Left cardiac atrium (tissue), 4 donors: ENCODE measurements around the gene TRUB2. TPM values are rescaled to one million over a fixed set of nuclear protein-coding genes. Genes with fewer than 3 reads are reported as not detected.
A peak's percentile ranks its signal among the peaks of the same experiment; 100 is the strongest.

ENCODE experiments used
- ATAC-seq, 2 donors: fragments of 200-7000 bp; cut with Tn5 transposase; one replicate each; pipeline ENCODE4 v1.9.1; 2020; ENCODE audit warnings: mild to moderate bottlenecking in 2 of 2, moderate library complexity in 2 of 2
- DNase-seq: peaks from one replicate; pipeline ENCODE4 v3.0.0-alpha.2; 2020
- intact Hi-C, 2 donors: fragments of 100-400 bp; cut with DNase I; formaldehyde crosslinking; loops; one replicate each; pipeline versions ENCODE4 v1.14.1 to v1.15.1; 2022 to 2023
- total RNA-seq, 2 donors: library from RNA; stranded (reverse); fragmentation: NEBNext Ultra II Directional; extraction: Animal tissue kit (Norgen Biotek cat#: 25700); gene quantifications; one replicate each; pipeline ENCODE4 v1.2.1, GENCODE V29; 2021
- donor health status: DM: no; HTN: yes; CAD: no.
- donor health status: DM: no; HTN: yes; CAD: no; lungs with severe emphysema.
- donor health status: DM: yes; HTN: yes; CAD: no.
- donor health status: Dilated cardiomyopathy.

TRUB2 gene
- total RNA-seq, 2 donors from 2014 or later, result 23.0 to 26.6 TPM

GRCh38 chr9:128314697-128315096, 7.5 kb downstream of the TRUB2 start:
- ATAC-seq (no peak), DNase-seq (no peak)
- intact Hi-C loops, result no loop called here

DNA sequence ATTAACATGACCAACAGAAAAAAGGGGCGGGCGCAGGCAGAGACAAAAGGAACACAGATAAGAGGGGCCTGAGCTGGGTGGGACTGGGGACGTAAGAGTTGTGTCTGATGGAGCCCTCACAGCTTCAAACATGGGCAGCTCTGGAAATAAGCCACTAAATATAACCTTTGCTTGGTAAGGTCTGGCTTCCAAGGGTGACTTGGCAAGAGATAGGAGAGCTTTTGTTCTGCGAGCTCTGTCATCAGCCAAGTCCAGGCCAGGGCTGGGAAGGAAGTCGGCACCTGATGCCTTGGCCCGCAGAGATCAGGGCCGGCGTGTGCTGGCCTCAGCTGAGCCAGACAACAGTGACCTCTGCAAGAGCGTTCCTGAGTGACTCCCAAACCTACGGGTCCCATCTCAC, 11.8 kb downstream of the TRUB2 start:
- intact Hi-C loops, result no loop called here
- ATAC-seq, result peak; percentile 64 to 72
- DNase-seq, result peak; percentile 36

GRCh38 chr9:128309551-128309950, 12.7 kb downstream of the TRUB2 start:
- DNase-seq (no peak), ATAC-seq (no peak)
- intact Hi-C loops, result no loop called here

GRCh38 chr9:128304971-128305288, 17.3 kb downstream of the TRUB2 start:
- ATAC-seq (no peak), DNase-seq (no peak)
- intact Hi-C loops, result no loop called here

GRCh38 chr9:128304136-128304970, 17.9 kb downstream of the TRUB2 start:
- DNase-seq, result no peak
- no peak for ATAC-seq
- intact Hi-C loops, result no loop called here

DNA sequence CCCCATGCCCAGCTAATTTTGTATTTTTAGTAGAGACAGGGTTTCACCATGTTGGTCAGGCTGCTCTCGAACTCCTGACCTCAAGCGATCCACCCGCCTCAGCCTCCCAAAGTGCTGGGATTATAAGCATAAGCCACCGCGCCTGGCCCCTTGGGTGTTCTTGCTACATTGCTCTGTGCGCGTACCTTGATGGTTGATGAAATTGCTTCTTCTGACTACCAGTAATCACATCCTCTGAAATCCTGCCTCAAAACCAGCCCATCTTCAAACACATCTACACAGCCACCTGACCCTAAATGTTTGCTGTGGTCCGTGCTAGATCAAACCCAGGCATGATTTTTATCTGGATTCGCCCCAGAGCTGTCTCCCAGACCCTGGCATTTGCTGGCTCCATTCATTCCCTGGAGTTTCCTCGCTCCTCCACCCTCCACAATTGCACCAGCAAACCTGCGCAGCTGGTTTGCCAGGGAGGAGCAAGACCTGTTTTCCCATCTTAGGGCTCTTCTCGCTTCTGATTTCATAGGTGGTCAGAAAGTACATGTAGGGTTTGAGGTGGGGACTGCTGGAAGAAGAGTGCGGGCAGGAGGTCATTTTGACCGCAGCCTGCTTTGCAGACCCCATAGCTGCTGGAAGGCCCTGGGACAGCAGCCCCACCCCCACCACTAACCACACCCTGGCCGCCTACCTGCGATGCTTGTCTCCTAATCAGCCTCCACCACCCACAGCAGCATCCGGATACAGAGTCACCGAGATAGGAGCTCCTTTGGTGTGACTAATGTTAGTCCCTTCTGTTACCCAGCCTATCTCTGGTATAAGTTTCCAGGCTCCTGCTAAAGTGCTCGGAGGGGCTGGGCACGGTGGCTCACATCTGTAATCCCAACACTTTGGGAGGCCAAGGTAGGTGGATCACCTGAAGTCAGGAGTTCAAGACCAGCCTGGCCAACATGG, 23.4 kb downstream of the TRUB2 start:
- no peak for DNase-seq
- ATAC-seq, result no peak

DNA sequence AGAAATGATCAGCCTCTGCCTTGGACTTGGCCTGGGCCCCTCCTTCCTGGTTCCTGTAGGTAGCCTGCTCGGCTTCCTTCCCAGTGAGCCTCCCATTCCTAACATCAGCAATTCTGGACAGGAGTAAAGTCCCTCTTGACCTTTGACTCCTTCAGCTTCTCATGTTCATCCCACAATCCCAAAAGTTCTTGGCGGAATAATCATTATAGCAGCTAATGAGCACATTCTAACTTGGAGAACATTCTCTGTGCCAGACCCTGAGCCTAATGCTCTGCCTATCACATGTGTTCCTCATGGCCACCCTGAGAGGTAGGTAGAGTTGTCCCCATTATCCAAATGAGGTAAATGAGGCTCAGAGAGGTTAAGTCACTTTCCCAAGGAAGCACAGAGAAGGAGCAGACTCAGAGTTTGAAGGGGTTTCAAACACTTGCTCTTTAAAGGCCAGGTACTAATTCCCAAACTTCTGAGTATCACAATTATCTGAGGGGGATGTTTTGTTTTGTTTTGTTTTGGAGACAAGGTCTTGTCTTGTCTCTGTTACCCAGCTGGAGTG, 24.9 kb downstream of the TRUB2 start:
- intact Hi-C loops, result loop anchor here in 1 of 2 donors (5.0 to 10.0 kb wide), 2 partner anchors 45 to 118 kb away; partner anchors contain the start of gene SLC27A4

More for the DNA sequence above, 23.4 kb downstream of the TRUB2 start:
- intact Hi-C loops, result loop anchor here in 1 of 2 donors (5.0 to 10.0 kb wide), 2 partner anchors 43 to 116 kb away; partner anchors contain the start of gene SLC27A4

DNA sequence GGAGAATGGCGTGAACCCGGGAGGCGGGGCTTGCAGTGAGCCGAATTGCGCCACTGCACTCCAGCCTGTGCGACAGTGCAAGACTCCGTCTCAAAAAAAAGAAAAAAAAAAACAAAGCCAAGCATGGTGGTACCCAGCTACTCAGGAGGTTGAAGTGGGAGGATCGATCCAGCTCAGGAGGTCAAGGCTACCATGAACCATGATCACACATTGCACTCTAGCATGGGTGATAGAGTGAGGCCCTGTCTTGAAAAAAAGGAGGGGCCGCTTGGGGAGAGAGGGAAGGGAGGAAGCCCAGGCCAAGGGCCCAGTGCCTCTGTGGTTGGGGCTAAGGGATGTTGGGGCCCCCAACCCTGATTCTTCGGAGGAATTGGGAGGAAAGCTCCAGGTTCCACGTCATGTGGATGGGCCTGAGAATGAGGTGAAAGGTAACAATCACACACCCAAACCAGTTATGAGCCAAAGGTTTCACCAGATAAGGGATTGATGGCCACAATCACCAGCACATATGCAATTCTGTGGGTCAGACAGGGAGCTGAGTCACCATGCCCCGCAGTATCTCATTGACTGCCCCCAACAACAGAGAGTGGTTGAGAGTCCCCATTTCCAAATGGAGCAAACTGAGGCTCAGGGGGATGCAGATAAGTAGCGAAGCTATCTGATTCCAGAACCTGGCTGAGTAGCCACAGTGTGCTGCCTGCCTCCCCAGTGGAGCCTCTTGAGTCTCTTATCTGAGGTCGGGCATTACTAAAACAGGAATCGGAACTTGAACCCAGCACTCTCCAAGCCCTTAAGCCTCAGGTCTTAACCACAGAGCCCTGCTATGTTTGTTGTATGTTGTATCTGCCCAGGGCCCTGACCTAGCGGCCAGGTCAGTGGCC, 25.7 kb downstream of the TRUB2 start:
- ATAC-seq (no peak), DNase-seq (no peak)
- intact Hi-C loops, result loop anchor here in 1 of 2 donors (5.0 to 10.0 kb wide), 2 partner anchors 46 to 118 kb away; partner anchors contain the start of gene SLC27A4

More for the DNA sequence above, 24.9 kb downstream of the TRUB2 start:
- ATAC-seq (no peak), DNase-seq (no peak)

- no peak for ATAC-seq
- DNase-seq, result no peak
- intact Hi-C loops, result loop anchor here in 1 of 2 donors (10.0 kb wide), 1 partner anchor 121 kb away; no protein-coding TSS in a partner anchor
These were observed 28.1 kb downstream of the TRUB2 start for GRCh38 chr9:128294142-128294541.

DNA sequence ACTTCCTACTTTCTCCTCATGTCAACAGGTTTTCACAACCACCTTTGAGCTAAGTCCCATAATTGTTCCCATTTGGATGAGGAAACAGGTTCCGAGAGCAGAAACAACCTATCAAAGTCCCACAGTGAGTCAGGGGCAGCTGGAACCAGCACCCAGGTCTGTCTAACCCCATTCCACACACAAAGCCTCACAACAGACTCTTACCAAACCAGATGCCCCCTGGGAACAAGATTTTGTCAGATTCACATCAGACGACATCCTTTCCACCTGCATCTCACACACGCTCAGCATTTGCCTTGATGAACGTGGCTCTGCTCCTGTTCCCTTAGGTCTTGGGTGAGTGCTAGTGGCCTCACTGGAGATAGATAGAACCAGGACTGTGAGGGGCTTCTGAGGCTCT, 29.2 kb downstream of the TRUB2 start:
- ATAC-seq (no peak), DNase-seq (no peak)
- intact Hi-C loops, result loop anchor here in 1 of 2 donors (10.0 kb wide), 1 partner anchor 122 kb away; no protein-coding TSS in a partner anchor

- intact Hi-C loops, result loop anchor here in 1 of 2 donors (10.0 kb wide), 1 partner anchor 123 kb away; no protein-coding TSS in a partner anchor
- no peak for DNase-seq
- ATAC-seq, result no peak
These were observed 30.2 kb downstream of the TRUB2 start for GRCh38 chr9:128292009-128292408.

DNA sequence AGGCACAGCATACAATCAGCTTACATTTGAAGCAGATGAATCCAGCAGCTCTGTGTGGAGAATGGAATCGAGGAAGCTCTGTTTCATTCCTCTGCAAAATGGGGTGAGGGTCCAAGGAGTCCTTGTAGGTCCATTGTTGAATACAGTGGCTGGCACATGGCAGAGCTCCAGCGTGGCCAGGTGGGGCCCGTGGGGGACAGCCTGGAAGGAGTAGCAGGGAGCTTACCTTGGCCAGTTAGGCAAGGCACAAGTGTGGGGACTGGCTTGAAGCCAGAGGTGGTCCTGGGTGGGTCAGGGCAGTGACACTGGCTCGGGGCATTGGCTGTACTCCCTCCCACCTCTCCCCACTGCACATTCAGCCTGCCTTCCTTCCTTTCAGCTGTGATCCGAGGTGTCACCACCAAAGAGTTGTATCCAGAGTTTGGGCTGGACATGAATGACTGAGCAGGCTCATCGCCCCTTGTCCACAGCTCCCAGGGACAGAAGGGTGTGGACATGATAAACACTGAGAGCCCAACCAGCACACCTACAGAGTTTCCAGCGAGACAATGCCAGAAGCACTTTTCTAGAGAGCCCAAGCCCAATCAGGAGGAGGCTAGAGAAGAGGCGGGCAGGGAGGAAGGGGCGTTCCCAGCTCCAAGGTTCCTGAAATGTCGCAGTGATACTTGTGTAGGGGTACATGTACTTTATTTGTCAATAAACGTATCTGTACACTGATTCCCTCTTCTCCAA, 33.8 kb downstream of the TRUB2 start:
- no peak for ATAC-seq
- intact Hi-C loops, result no loop called here

GRCh38 chr9:128286440-128286839, 35.8 kb downstream of the TRUB2 start:
- DNase-seq (peak; percentile 53), ATAC-seq (peak; percentile 71 to 84)
- intact Hi-C loops, result no loop called here

More for the DNA sequence above, 33.8 kb downstream of the TRUB2 start:
- DNase-seq, result no peak

GRCh38 chr9:128285033-128285784, 37.0 kb downstream of the TRUB2 start:
- intact Hi-C loops, result no loop called here
- no peak for ATAC-seq
- DNase-seq, result no peak

DNA sequence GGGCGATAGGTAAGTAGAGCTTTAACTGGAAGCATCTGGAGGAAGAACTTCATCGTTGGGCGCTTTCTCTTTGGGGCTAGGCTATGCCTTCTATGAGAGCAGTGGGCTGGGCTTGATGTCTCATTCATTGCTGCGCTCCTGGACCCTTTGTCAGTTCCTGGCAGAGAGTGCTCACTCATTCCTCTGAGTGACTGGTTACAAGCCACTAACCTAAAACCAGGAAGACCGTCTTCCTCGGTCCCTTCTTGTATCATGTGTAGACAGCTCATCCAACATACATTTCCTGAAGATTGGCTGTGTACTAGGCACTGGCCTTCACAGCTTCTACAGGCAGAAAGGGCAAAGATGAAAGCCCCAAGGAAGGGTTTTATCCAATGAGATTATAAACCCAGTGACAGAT, 39.7 kb downstream of the TRUB2 start:
- ATAC-seq (no peak), DNase-seq (no peak)
- intact Hi-C loops, result no loop called here

DNA sequence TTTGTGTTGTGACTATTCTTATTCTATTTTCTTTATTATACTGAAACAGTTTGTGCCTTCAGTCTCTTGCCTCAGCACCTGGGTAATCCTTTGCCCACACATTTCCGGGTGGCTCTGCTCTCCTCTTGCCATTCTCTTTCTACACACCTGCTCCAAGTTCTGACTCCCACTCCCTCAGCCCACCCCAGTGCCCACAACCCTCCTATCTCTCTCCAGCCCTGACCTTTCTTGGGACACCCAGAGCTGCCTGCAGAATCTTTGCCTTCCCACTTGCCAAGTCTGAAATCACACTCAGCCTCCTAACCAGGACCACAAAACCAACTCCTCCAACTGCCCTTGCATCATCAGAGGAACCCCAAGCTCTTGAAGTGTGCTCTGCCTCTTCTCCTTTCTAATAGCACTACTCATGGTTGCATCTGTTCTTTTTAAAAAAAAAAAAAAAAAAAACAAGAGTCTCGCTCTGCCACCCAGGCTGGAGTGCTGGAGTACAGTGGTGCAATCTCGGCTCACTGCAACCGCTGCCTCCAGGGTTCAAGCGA, 42.1 kb downstream of the TRUB2 start:
- intact Hi-C loops, result no loop called here
- DNase-seq (no peak), ATAC-seq (no peak)
